Measurements from ENCODE around the gene ABO.
"Not testable (repeated sequence)": the region's sequence is repeated elsewhere in the genome, so short reads cannot be mapped to it uniquely, and the experiment has no call there.

The ABO gene

GRCh38 chr9:133275105-133276000, at the start of gene ABO:
Gene ABO (minus strand): TSS chr9:133275201.
- no peak for DNase-seq (ENCODE audit: low read depth, low spot score)

GRCh38 chr9:133323991-133324703, 49.1 kb upstream of the ABO start:
- DNase-seq (ENCODE audit: low read depth, low spot score) = no peak

DNA sequence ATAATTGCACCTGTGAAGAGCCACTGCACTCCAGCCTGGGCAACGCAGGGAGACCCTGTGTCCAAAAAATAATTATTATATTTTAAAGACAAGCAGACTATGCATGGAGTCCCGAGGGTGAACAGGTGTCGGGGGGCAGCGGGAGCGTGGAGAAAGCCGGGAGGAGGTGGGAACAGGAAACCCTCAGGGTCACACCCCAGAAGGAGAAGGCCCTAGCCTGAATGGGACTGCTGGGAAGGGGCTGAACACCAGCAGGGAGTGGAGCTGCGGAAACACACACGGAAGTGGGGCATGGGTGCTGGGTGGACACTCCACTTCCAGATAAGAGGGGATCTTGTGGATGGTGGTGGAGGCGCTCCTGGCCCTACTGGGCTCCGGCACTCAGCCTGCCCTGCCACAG, 48.2 kb upstream of the ABO start:
- no peak for DNase-seq (ENCODE audit: low read depth, low spot score)

- no peak for DNase-seq (ENCODE audit: low read depth, low spot score)
These were observed 47.7 kb upstream of the ABO start for GRCh38 chr9:133322701-133323100.

DNA sequence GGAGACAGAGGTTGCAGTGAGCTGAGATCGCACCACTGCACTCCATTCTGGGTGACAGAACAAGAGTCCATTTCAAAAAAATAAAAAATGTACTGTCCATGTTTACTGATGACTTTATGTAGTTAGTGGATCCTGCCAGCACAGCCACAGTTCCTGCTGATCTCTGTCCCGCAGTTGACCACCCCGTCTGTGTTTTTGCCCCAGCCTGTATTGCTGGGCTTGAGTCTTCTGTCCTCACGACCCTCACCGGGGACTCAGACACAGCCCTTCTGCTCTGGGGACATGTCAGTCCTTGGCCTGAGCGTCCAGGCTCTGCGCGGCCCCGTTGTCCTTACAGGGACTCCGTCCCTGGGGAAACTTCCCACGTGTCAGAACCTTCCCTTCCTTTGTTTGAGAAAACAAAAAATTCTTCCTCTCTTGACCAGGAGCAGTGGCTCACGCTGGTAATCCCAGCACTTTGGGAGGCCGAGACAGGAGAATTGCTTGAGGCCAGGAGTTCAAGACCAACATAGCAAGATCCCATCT, 46.5 kb upstream of the ABO start:
- no peak for DNase-seq (ENCODE audit: low read depth, low spot score)

DNA sequence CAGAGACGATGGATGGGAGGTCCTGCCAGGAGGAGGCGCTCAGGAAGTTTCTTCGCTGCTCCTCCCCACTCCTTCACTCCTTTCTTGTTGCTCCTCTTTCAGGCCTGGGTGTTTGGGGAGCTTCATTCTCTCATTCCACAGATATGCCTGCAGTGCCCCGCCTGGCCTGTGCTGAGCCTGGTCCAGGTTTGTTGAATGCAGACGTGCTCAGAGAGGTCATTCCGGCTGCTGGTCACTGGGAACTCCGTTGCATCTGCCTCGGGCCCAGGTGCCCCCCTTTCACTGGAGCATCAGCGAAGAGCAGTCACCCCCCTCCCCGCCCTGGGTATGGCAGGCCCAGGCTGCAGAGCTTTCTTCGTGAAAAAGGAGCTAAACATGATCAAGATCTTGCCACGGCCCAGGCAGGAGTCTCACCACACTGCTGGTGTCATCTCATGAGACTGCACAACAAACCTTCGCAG, 45.5 kb upstream of the ABO start:
- no peak for DNase-seq (ENCODE audit: low read depth, low spot score)

GRCh38 chr9:133317551-133317950, 42.5 kb upstream of the ABO start:
- not testable (repeated sequence) for DNase-seq (ENCODE audit: low read depth, low spot score)

DNA sequence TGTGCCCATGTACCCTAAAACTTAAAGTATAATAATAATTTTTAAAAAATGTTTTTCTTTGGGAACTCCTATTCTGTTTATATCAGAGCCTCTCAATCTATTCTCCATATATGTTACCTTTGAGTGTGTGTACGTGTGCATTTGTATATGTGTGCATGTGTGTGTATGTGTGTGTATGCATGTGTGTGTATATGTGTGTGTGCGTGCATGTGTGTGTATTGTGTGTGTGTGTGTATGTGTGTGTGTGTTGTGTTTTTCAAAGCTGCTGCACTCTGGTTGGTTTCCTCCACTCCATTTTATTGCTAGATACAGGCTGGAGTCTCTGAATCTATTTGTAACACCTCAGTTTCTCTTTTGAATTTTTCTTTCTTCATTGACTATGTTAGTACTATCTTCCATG, 41.0 kb upstream of the ABO start:
- DNase-seq (ENCODE audit: low read depth, low spot score) = no peak

DNA sequence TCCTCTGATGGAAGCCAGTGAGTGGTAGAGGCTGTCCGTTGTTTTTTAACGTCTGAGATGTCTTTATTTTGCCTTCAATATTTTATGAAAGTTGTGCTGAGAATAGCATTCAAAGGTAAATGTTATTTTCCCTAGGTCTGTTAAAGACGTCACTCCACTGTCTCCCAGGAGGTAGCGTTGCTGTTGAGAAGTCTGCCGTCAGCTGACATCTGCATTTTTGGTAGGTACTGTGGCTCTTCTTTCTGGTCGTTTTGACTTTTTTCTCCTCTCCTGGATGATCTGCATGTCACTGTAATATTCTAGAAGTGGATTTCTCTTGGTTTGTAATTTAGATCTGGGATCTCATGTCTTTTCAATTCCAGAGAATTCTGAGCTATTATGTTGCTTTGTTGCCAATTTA, 34.6 kb upstream of the ABO start:
- no peak for DNase-seq (ENCODE audit: low read depth, low spot score)

GRCh38 chr9:133307301-133307700, 32.3 kb upstream of the ABO start:
- DNase-seq (ENCODE audit: low read depth, low spot score) = no peak

DNA sequence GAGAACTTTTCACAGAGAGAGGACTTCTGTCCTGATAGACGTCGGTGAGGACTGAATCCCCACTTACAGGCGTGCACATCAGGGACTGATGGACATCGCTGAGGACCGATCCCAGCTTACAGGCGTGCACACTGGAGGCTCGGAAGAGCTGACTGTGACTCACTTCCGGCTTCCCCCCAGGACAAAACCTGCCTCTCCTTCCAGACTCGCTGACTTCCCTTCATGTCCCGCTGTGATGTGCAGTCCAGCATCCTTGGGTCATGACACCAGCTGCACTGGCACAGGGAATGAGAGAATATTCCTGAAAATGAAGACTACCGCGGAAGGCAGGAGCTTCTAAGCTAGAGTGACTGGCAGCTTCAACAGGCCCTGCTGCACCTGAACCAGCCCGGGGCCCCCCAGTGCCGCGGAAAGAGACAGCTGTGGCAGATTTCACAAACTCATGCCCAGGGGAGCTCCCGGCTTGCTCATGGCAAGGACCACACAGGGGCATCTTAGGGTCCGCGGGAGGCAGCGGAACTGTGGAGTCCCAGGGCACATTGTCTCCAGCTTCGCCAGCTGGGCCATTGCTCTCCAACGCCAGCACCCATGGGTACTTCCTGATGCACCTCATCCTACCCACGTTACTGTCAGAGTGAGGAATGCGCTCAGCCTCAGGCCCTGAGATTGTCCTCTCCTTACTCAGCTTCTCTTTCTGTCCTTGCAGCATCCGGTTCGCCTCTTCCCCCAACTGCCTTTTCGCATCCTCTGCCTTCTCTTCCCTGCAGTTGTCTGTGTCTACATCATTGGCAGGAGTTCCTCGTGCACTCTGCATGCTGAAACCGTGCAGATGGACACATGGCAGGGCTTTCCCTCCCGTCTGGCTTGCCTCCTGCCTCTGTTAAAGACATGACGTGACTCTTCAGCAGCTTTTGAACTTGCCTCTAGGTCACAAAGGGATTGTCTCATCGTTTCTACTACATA, 31.5 kb upstream of the ABO start:
- DNase-seq (ENCODE audit: low read depth, low spot score) = no peak

DNA sequence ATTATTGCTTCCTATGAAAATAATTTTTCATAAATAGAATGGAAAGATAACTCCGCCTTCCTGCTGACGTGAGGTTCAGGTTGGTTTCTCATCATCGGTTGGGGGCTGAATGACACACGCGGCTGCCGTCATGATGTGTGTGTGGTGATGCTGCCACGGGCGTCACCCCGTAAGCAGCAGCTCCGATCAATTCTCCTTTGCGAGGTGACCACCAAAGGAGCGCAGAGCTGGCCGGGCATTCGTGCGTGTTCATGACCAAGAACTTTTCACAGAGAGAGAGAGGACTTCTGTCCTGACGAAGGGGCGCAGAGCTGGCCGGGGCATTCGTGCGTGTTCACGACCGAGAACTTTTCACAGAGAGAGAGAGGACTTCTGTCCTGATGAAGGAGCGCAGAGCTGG, 30.7 kb upstream of the ABO start:
- no peak for DNase-seq (ENCODE audit: low read depth, low spot score)

DNA sequence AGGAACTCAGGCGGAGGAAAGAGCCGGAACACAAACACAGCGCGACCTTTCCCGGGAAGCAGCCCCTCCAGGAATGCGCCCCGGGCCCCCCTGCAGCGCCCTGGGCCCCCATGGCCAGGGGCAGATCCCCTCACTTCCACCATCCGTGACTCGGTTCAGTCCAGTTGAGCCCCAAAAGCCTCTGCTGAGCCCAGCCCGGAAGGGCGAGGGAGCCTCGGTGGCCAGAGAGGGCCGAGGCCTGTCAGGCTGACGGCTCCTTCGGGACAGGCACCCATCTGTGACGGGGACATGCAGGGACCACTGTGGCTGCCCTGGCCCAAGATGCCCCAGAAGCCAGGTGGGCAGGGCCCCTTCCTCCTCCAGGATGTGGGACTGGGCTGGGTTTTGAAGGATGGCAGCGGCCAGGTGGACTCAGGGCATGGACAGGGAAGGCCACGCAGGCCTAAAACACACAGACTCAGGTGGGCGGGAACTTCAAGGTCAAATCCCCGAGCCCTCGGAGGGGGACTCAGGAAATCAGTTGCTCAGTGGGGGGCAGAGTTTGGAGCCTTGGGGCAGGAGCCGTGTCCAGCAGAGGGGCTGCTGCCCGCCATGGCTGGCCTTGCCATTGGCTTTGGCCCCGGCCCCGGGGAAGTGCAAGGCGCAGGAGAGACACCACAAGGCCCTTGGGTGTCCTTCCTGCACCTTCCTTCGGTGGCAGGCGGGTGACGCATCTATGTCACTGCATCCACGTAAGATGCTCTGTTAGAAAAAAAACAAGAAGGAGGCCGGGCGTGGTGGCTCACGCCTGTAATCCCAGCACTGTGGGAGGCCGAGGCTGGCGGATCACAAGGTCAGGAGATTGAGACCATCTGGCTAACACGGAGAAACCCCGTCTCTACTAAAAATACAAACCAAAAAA, 29.7 kb upstream of the ABO start:
- DNase-seq (ENCODE audit: low read depth, low spot score) = no peak

DNA sequence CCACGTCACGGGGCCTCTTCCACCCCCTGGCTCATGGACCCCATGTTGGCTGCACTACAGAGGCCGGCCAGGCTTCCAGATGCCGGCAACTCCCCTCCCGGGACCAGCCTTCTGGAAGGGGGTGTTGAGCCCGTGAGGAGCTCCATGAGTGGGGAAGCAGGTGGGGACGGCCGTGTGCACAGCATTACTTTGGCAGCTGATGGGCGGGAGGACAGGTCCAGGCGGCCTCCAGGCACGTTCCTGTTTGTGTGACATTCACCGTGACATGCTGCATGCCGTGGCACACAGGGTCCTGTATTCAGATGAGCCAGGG, 29.1 kb upstream of the ABO start:
- DNase-seq (ENCODE audit: low read depth, low spot score) = no peak

GRCh38 chr9:133303266-133304157, 28.5 kb upstream of the ABO start:
- DNase-seq (ENCODE audit: low read depth, low spot score) = no peak

GRCh38 chr9:133301253-133302230, 26.5 kb upstream of the ABO start:
- no peak for DNase-seq (ENCODE audit: low read depth, low spot score)

DNA sequence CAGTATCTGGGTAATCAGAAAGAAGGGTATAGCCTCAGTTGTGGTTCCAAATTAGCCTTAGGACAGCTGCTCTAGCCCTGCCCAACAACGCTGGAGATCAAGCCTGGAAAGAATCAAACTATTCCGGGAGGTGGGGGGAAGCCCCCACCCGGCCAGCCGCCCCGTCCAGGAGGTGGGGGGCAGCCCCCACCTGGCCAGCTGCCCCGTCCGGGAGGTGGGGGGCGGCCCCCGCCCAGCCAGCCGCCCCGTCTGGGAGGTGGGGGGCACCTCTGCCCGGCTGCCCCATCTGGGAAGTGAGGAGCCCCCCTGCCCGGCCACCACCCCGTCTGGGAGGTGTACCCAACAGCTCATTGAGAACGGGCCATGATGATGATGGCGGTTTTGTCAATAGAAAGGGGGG, 25.0 kb upstream of the ABO start:
- DNase-seq (ENCODE audit: low read depth, low spot score) = not testable (repeated sequence)

DNA sequence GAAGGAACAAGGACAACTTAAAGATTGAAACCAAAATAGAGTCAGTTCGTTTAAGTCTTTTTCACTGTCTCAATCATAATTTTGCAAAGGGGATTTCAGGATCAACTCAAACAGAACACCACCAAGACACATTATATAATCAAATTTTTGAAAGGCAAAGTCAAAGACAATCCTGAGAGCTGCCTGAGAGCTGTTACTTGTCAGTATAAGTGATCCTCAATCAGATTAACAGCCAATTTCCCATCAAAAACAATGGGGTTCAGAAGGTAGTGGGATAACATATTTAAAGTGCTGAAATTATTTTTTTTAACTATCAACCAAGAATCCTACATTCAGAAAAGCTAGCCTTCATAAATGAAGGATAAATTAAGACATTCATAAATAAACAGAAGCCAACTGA, 19.3 kb upstream of the ABO start:
- no peak for DNase-seq (ENCODE audit: low read depth, low spot score)

Data from iPS DF 19.7 (cell line).